NCI-H446 treated with DMSO at 0.1 percent for 48 hours (cell line): Measurements from ENCODE around the gene FAM83G.

Experiments
- DNase-seq: peaks from one replicate; lab custom pipeline; 2025; lab: John Stamatoyannopoulos, UW

Gene FAM83G

DNA sequence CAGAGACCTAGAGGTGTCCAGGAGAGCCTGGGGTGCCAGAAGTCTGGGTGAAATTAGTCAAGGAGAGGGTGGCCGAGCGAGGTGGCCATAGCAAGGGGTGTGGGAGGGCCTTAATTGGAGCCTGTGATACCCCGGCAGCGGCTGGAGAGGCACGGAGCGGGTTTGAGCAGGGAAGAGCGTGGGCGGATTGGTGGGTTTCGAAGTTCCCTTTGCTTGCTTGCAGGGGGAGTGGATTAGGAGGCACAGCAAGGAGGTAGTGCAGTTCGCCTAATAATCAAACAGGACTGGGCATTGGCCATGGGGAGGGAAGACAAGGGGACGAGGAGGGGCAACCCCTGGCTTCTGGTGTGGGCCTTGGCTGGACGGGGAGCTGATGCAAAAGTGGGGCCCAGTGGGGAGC is 5.4 kb upstream of the FAM83G start:
- no peak for DNase-seq

- DNase-seq = no peak
Observed at GRCh38 chr17:19006698-19007097, 2.1 kb upstream of the FAM83G start.

DNA sequence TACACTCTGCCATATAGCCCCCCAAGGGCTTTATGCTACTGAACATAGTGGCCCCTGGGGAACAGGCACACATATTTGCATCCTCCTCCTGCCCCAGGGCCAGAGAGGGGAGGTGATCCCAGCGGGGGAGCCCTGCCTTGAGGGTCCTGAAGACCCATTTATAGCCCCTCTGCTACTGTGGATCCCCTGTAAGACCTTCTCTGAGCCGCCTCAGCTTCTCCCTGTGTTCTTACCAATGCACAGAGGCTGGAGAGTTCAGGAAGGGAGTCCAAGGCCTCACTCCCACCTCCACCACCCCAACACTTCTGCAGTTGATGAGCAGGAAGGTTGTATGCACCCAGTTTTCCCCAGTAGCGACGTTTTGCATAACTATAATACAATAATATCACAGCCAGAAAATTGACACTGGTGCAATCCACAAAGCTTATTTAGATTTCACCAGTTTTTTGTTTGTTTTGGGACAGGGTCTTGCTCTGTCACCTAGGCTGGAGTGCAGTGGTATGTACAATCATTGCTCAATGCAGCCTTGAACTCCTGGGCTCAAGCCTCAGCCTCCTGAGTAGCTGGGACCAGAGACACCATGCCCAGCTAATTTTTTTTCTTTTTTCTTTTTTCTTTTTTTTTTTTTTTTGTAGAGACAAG is 1.3 kb upstream of the FAM83G start:
- DNase-seq = no peak

DNA sequence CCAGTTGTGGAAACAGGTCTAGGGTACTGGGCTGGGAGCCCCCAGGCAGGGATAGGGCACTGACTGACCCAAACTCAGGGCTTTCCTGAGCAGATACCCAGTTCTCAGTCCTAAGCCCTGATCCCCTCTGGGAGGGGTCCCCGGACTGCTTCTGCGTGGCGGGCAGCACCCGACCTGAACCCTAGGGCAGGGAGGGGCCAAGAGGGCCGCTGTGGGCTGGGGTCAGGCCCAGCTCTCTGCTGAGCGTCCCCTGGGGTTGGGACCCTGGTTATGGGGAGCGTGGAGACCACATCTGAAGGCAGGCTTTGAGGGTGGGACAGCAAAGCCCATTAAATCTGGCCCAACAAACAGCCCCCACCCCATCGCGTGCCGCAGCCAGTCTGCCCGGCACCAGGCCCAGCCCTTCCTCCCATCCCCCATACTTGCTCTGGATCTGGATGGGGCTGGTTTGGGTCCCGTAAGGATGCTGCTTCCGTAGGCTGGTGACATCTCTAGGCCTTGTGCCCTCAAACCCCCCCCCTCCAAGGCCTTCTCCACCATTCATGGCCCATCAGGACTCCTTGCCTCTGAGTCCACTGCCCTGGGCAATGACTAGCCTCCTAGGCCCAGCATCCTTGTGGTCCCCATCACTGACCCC is 691 bp upstream of the FAM83G start:
- no peak for DNase-seq

DNA sequence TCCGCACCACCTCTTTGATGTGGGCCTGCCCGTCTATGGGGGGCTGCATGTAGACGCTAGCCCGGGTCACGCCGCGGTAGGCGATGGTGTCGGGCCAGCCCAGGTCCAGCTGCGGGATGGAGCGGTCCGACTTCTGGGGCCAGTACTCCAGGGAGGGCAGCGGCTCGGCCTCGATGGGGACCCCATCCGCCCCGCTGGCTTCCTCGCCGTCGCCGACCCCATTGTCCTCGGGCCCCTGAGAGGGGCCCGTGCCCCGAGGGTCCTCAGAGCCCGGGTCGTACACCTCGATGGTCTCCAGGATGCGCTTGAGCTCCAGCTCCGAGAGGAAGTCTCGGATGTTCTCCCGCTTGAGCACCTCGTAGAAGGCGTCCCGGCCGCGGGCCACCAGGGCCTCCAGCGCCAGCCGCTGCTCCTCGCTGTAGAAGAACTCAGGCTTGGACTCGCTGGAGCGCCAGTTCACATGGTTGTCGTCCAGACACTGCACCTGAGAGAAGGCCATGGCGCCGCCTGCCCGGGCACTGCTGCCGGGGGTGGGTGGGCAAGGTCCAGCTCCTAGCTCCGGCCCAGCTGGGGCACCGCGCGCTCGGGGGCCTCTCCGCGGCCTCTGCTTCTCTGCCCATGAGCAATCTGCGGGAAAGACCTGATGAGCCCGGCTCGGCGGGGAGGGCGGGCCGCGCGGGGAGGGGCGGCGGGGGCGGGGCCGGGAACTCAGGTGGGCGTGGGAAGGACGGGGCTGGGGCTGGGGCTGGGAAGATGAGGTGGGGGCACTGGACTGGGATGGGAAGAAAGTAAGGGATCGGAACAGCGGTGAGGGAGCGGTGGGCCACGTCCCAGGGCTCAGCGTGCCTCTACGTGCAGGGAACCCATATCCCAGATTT is 782 bp downstream of the FAM83G start:
- no peak for DNase-seq

DNA sequence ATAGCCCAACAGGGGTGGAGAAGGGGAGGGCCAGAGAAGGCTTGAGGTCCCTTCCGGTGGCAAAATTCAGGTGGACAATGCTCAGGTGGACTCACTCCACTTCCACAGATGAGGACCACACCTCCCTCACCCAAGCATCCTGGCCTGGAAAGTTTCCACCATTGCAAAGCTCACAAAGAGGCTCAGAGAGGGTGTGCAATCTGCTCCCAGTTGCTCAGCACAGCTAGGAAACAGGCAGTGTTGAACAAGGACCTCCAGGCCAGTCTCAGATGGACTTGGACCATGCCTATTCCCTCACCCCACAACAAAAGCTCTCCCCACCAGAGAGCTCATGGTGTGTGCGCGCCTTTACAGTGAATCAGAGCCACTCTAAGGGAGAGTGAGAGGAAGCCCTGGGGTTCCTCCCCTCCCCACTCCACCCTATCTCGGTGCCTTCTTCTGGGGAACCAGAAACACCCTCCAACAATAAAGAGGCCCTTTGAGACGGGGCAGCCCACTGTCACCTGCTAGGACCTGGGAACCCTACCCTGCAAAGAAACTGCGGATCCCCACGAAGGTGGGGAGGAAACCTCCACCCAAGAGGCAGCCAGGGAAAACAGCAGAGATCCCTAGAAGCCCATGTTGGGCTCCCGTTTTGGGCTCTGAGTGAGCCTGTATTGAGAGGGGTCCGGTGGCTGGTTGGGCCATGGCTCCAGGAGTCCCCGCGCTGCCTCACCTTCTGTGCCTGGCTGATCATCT is 1.6 kb downstream of the FAM83G start:
- no peak for DNase-seq

GRCh38 chr17:19001907-19002590 is 2.5 kb downstream of the FAM83G start:
- no peak for DNase-seq

DNA sequence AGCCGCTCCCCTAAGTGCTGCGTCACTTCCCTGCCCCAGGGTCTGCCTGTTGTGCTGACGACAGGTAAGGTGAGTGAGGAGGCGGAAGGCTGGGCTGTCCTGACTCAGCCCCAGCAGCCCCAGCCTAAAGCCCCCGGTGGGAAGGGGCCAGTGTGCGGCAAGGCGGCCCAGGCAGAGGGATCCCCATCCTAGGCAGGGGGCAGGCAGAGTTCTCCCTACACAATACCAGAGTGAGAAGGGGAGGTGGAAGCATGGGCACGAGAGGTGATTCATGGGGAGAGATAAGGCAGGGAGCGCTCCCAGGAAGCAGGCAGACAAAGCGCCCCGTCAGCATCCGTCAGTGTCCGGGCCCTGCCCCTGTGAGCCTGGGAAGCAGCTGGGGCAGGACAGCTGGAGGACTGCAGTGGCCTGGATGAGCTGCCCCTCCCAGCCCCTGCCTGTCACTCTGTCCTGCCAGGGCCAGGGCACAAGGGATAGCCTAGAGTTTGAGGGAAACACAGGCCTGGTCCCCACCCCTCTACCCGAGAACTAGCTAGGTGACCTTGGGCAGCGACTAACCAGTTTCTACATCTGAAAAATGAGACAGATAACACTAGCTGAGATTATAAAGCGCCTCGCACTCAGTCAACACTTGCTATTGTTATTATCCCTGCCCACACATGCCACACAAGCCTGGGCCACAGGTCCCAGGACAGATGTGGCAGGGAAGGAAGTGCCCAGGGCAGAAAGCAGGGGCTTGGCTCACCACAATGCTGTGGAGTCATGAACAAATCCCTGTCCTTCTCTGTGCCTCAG is 3.8 kb downstream of the FAM83G start:
- DNase-seq = no peak

DNA sequence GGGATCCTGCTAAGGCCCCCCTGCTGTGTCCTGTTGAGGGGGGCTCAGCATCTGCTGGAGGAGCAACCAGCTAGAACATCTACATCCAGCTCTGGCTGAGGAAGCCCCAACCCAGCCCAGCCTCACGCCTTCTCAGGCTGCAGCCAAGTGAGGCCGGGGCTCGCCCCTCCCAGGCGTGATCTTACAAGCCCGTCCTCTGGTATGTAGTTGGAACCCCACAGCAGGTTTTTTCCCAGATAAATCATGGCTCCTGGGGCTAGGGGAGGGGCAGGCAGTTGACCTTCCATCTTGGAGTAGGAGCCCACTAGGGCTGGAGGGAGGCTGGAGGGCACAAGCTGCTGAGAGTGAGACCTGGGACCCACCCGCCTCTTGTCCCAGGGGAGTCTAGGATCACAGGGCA is 4.7 kb downstream of the FAM83G start:
- no peak for DNase-seq

DNA sequence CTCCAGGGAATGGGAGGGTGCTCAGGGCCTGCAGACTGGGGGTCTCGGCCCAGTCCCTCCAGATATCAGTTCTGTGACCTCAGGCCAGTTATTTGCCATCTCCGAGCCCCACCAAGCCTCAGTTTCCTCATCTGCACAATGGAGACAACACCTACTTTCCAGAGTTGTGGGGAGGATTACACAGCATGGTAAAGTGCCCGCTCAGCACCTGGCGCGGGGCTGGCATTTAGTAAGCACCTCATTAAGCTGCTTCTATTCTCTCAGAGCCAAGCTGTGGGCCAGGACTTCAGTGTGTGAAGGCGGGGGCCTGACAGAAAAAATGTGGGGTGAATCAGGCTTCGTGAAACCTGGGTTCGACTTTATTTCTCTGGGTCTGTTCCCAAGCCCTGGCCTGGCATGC is 5.2 kb downstream of the FAM83G start:
- DNase-seq = no peak

DNA sequence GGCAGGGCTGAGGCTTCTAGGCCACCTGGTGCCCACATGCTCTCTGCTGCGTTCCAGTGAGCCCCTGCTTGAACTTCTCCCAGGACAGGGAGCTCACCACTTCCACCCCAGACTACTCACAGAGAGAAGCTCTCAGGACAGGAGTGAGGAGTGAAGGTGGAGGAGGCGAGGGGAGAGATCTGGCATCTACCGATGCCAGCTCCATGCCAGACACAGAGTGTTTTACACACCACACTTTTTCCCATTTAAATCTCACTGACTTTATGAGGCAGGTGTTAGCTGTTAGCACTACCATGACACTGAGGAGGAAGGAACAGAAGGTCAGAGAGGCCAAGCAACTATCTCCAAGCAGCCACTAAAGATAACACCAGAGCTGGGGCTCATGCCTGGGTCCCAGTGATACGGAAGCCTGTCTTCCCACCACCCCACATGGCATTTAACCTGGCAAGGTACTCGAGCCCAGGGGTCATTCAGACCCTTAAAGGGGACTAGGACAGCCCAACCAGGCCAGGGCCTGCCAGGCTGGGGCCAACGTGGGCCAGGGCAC is 6.8 kb downstream of the FAM83G start:
- no peak for DNase-seq

DNA sequence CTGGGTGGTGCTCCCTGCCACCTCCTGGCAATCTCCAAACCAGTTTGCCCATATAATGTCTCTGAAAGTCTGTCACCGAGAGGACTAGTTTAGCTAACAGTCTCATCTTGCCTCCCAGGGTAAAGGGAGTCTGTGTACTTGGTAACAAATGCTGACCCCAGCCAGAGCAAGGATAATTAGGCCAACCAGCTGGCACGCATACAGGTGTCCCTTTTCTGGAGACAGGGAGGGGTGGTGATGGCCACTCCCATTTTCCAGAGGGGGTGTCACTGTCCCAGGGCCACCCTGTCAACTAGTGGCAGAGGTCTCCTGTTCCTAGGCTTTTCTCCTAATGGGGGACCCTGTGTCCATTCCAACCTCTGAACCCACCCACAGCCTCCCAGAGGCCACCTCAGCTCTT is 8.1 kb downstream of the FAM83G start:
- no peak for DNase-seq

- no peak for DNase-seq
Observed at GRCh38 chr17:18995220-18995619, 9.3 kb downstream of the FAM83G start.

DNA sequence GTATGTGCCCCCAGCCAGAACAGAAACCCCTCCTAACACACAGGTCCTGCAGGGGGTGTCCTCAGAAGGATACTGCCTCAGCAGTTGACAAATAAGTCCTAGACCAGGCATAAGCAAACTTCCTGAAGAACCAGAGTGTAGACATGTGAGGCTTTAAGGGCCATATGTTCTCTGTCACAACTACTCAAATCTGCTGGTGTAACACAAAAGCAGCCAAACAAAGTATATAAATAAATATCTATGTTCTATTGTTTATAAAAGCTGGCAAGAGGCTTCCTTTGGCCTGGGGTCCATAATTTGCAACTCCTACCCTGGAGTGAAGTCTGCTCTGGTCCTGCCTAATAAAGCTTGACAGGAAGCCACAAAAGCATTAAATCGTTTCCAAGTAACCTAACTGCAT is 9.9 kb downstream of the FAM83G start:
- DNase-seq = no peak

- DNase-seq = no peak
Observed at GRCh38 chr17:18993905-18994526, 10.5 kb downstream of the FAM83G start.

- no peak for DNase-seq
Observed at GRCh38 chr17:18992454-18993130, 12.0 kb downstream of the FAM83G start.

- DNase-seq = no peak
Observed at GRCh38 chr17:18991531-18992315, 12.8 kb downstream of the FAM83G start.

DNA sequence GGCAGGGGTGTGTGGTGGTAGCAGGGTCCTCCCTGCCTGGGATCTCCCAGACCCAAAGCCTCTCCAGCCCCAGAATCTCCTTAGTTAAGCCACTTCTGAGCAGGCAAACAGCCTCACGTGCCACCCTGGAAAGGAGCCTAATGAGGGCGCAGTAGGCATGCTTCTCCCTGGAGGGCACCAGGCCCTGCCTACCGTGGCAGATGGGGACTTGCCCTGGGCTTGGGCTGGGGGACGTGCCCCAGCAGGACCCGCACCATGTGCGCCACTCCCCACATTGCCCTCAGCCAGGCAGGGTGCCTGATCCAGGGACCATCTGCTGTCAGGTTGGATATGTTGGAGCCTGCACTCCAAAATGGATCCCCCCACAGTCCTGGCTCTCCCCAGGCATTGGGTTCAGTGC is 14.2 kb downstream of the FAM83G start:
- DNase-seq = peak; percentile 58
